Osteoblast (primary cell): ENCODE data around the gene GRM7. TPM values are rescaled to one million over a fixed set of nuclear protein-coding genes. Genes with fewer than 3 reads are reported as not detected.

ENCODE experiments used
- DNase-seq: peaks from one replicate; pipeline ENCODE4 v3.0.0; 2011; ENCODE audit warnings: low spot score, mixed read lengths; ENCODE audit not compliant: insufficient read length; ENCODE audit errors: missing footprints
- H2AFZ ChIP-seq: 2 replicates; pipeline ENCODE4 v1.6.0; 2011; ENCODE audit warnings: mild to moderate bottlenecking, low read length
- H3K27ac ChIP-seq: 2 replicates; pipeline ENCODE4 v1.5.1; 2011; ENCODE audit warnings: mild to moderate bottlenecking, low read depth, low read length, moderate library complexity
- H3K27me3 ChIP-seq: 2 replicates; pipeline ENCODE4 v1.6.0; 2012; ENCODE audit warnings: mild to moderate bottlenecking, control low read depth, inconsistent platforms, low read length, moderate library complexity; ENCODE audit not compliant: insufficient read depth
- H3K36me3 ChIP-seq: 2 replicates; pipeline ENCODE4 v1.5.1; 2011; ENCODE audit warnings: mild to moderate bottlenecking, low read length, control low read depth, moderate library complexity; ENCODE audit not compliant: insufficient read depth
- H3K4me1 ChIP-seq: 2 replicates; pipeline ENCODE4 v1.5.1; 2011; ENCODE audit warnings: mild to moderate bottlenecking, low read length, control low read depth, moderate library complexity; ENCODE audit not compliant: insufficient read depth
- H3K4me2 ChIP-seq: 2 replicates; pipeline ENCODE4 v1.6.0; 2011; ENCODE audit warnings: mild to moderate bottlenecking, low read length; ENCODE audit not compliant: insufficient read depth
- H3K4me3 ChIP-seq: fragments of 200-600 bp; sonication (generic); 3 replicates; pipeline ENCODE4 v1.5.1; 2012; ENCODE audit warnings: mild to moderate bottlenecking, low read length, inconsistent platforms; ENCODE audit not compliant: insufficient read depth
- H3K79me2 ChIP-seq: 2 replicates; pipeline ENCODE4 v1.6.0; 2012; ENCODE audit warnings: mild to moderate bottlenecking, low read length, control low read depth, inconsistent platforms; ENCODE audit not compliant: insufficient read depth
- H3K9me3 ChIP-seq: 2 replicates; pipeline ENCODE4 v1.5.1; 2011; ENCODE audit warnings: low read depth, low read length, control low read depth
- H4K20me1 ChIP-seq: 2 replicates; pipeline ENCODE4 v1.6.0; 2012; ENCODE audit warnings: mild to moderate bottlenecking, low read length, control low read depth; ENCODE audit not compliant: insufficient read depth
- CTCF ChIP-seq: IDR thresholded peaks from 2 replicates; pipeline ENCODE4 v1.5.1; 2011; ENCODE audit warnings: mild to moderate bottlenecking, low read depth, low read length, moderate library complexity; ENCODE audit errors: extremely low read depth
- total RNA-seq: library from RNA; depleted of rRNA; stranded (reverse); fragments of >200 nt; gene quantifications from 2 replicates; pipeline ENCODE4 v1.2.3, GENCODE V29; 2012

Gene GRM7
- total RNA-seq, 1 donor, result not detected

- Histone ChIP-seq H2AFZ (no peak overlapping the region), H4K20me1 (no peaks in the 10 kb centered on the region), H3K4me2 (no peak overlapping the region), H3K27ac (no peak overlapping the region), H3K27me3 (no peaks in the 10 kb centered on the region), H3K9me3 (peaks cover 4% of the 10 kb centered on the region), H3K4me3 (no peak overlapping the region), H3K79me2 (no peaks in the 10 kb centered on the region), H3K36me3 (no peaks in the 10 kb centered on the region), H3K4me1 (no peaks in the 10 kb centered on the region)
- TF ChIP-seq CTCF, result no peak
- DNase-seq, result no peak
Measured at GRCh38 chr3:6878731-6879130, 17.8 kb downstream of the GRM7 start.

GRCh38 chr3:6912240-6912639, 51.3 kb downstream of the GRM7 start:
- TF ChIP-seq CTCF, result no peak
- DNase-seq, result no peak
- Histone ChIP-seq H3K9me3 (no peaks in the 10 kb centered on the region), H3K4me2 (no peak overlapping the region), H2AFZ (no peak overlapping the region), H3K79me2 (no peaks in the 10 kb centered on the region), H3K4me3 (no peak overlapping the region), H3K4me1 (no peaks in the 10 kb centered on the region), H4K20me1 (no peaks in the 10 kb centered on the region), H3K36me3 (no peaks in the 10 kb centered on the region), H3K27me3 (no peaks in the 10 kb centered on the region), H3K27ac (no peak overlapping the region)

GRCh38 chr3:6915898-6916297, 55.0 kb downstream of the GRM7 start:
- Histone ChIP-seq H2AFZ (no peak overlapping the region), H4K20me1 (no peaks in the 10 kb centered on the region), H3K9me3 (no peaks in the 10 kb centered on the region), H3K4me1 (no peaks in the 10 kb centered on the region), H3K79me2 (no peaks in the 10 kb centered on the region), H3K36me3 (no peaks in the 10 kb centered on the region), H3K27ac (no peak overlapping the region), H3K4me2 (no peak overlapping the region), H3K27me3 (no peaks in the 10 kb centered on the region), H3K4me3 (no peak overlapping the region)
- DNase-seq, result no peak
- no peak for TF ChIP-seq CTCF

GRCh38 chr3:6921066-6921465, 60.2 kb downstream of the GRM7 start:
- Histone ChIP-seq H3K36me3 (no peaks in the 10 kb centered on the region), H3K9me3 (no peaks in the 10 kb centered on the region), H4K20me1 (no peaks in the 10 kb centered on the region), H3K79me2 (no peaks in the 10 kb centered on the region), H3K27ac (no peak overlapping the region), H3K27me3 (no peaks in the 10 kb centered on the region), H3K4me3 (no peak overlapping the region), H2AFZ (no peak overlapping the region), H3K4me2 (no peak overlapping the region), H3K4me1 (no peaks in the 10 kb centered on the region)
- no peak for DNase-seq
- TF ChIP-seq CTCF, result no peak
